SK-N-SH treated with all-trans-retinoic acid at 6 μM for 48 hours (cell line): ENCODE results near the gene ANGPT4.

Experiments used
- ARNTL ChIP-seq: fragments of 450-650 bp; formaldehyde crosslinking; IDR thresholded peaks from 2 replicates; pipeline ENCODE4 v1.5.0; 2020; ENCODE audit warnings: low read depth, mild to moderate bottlenecking, moderate library complexity, borderline replicate concordance
- BACH2 ChIP-seq: fragments of 250-450 bp; sonication (Bioruptor Pico); IDR thresholded peaks from 2 replicates; pipeline ENCODE4 v1.9.0; 2021; ENCODE audit warnings: mild to moderate bottlenecking, borderline replicate concordance
- CREB5 ChIP-seq: fragments of 250-450 bp; sonication (Bioruptor Pico); IDR thresholded peaks from 2 replicates; pipeline ENCODE4 v1.5.1; 2020; ENCODE audit warnings: low read depth, mild to moderate bottlenecking, moderate library complexity
- CSDC2 ChIP-seq: fragments of 250-450 bp; sonication (Bioruptor Pico); IDR thresholded peaks from 2 replicates; pipeline ENCODE4 v1.5.0; 2020; ENCODE audit warnings: mild to moderate bottlenecking, moderate library complexity
- GLIS3 ChIP-seq: fragments of 250-450 bp; sonication (Bioruptor Pico); IDR thresholded peaks from 2 replicates; pipeline ENCODE4 v1.5.0; 2020; ENCODE audit warnings: mild to moderate bottlenecking, moderate library complexity
- OSR1 ChIP-seq: fragments of 250-450 bp; sonication (Bioruptor Pico); IDR thresholded peaks from 2 replicates; pipeline ENCODE4 v1.8.0; 2022; ENCODE audit warnings: moderate library complexity, mild to moderate bottlenecking, inconsistent platforms
- PPARA ChIP-seq: fragments of 250-450 bp; sonication (Bioruptor Pico); IDR thresholded peaks from 2 replicates; pipeline ENCODE4 v1.5.0; 2020; ENCODE audit warnings: mild to moderate bottlenecking, borderline replicate concordance
- TCF4 ChIP-seq: fragments of 250-450 bp; sonication (Bioruptor Pico); IDR thresholded peaks from 2 replicates; pipeline ENCODE4 v1.8.0; 2021; ENCODE audit warnings: mild to moderate bottlenecking, moderate library complexity, borderline replicate concordance
- ZFP30 ChIP-seq: fragments of 450-650 bp; formaldehyde crosslinking; IDR thresholded peaks from 2 replicates; pipeline ENCODE4 v1.5.0; 2022; ENCODE audit warnings: mild to moderate bottlenecking, moderate library complexity
- ZNF565 ChIP-seq: fragments of 450-650 bp; formaldehyde crosslinking; conservative IDR thresholded peaks from 2 replicates; pipeline ENCODE4 v1.5.0; 2020; ENCODE audit warnings: low read depth, mild to moderate bottlenecking, moderate library complexity
- ZNF70 ChIP-seq: fragments of 450-650 bp; formaldehyde crosslinking; IDR thresholded peaks from 2 replicates; pipeline ENCODE4 v1.5.0; 2020; ENCODE audit warnings: mild to moderate bottlenecking, moderate library complexity
- ZNF8 ChIP-seq: fragments of 450-650 bp; formaldehyde crosslinking; IDR thresholded peaks from 2 replicates; pipeline ENCODE4 v1.5.0; 2020; ENCODE audit warnings: mild to moderate bottlenecking, moderate library complexity

GRCh38 chr20:836190-836589 is 79.9 kb downstream of the ANGPT4 start:
- TF ChIP-seq GLIS3 (no peak), ZNF565 (no peak), PPARA (no peak), BACH2 (CRISPR knock-in tag) (no peak), ZNF70 (CRISPR knock-in tag) (no peak), CREB5 (CRISPR knock-in tag) (no peak), CSDC2 (no peak), TCF4 (CRISPR knock-in tag) (no peak), ARNTL (no peak), OSR1 (CRISPR knock-in tag) (no peak), ZFP30 (CRISPR knock-in tag) (no peak), ZNF8 (no peak)
